ENCODE results near the gene CRYBG1.

The CRYBG1 gene

GRCh38 chr6:106462923-106463557 lies 102.5 kb downstream of the CRYBG1 start:
- TF ChIP-seq CTCF (IDR thresholded peaks at IDR 0.05; ENCODE audit: unreplicated experiment in 3 of 3), result no peak
- Mint-ChIP-seq H3K27me3 (ENCODE audit: low read depth) (peaks cover 8% of the 10 kb centered on the region), H3K4me3 (no peak overlapping the region), H3K27ac (no peak overlapping the region), H3K36me3 (ENCODE audit: low read depth) (no peaks in the 10 kb centered on the region), H3K4me1 (no peaks in the 10 kb centered on the region), H3K9me3 (no peaks in the 10 kb centered on the region)

- Mint-ChIP-seq H3K36me3 (ENCODE audit: low read depth) (no peaks in the 10 kb centered on the region), H3K4me1 (no peaks in the 10 kb centered on the region), H3K9me3 (no peaks in the 10 kb centered on the region), H3K27me3 (ENCODE audit: low read depth) (peaks cover 10% of the 10 kb centered on the region), H3K27ac (no peak overlapping the region), H3K4me3 (no peak overlapping the region)
- no peak for TF ChIP-seq CTCF (IDR thresholded peaks at IDR 0.05; ENCODE audit: unreplicated experiment in 3 of 3)
These were observed 105.7 kb downstream of the CRYBG1 start for GRCh38 chr6:106466211-106466610.

- Mint-ChIP-seq H3K27ac (no peak overlapping the region), H3K4me3 (no peak overlapping the region)
These were observed 108.4 kb downstream of the CRYBG1 start for GRCh38 chr6:106468935-106469334.

GRCh38 chr6:106469882-106470281 lies 109.4 kb downstream of the CRYBG1 start:
- Mint-ChIP-seq H3K27ac (no peak overlapping the region), H3K36me3 (ENCODE audit: low read depth) (no peaks in the 10 kb centered on the region), H3K4me1 (no peaks in the 10 kb centered on the region), H3K27me3 (ENCODE audit: low read depth) (peaks cover 6% of the 10 kb centered on the region), H3K9me3 (no peaks in the 10 kb centered on the region), H3K4me3 (no peak overlapping the region)
- TF ChIP-seq CTCF (IDR thresholded peaks at IDR 0.05; ENCODE audit: unreplicated experiment in 3 of 3), result no peak

More at GRCh38 chr6:106468935-106469334, 108.4 kb downstream of the CRYBG1 start:
- Mint-ChIP-seq H3K27me3 (ENCODE audit: low read depth) (peaks cover 6% of the 10 kb centered on the region), H3K36me3 (ENCODE audit: low read depth) (no peaks in the 10 kb centered on the region), H3K9me3 (no peaks in the 10 kb centered on the region), H3K4me1 (no peaks in the 10 kb centered on the region)
- no peak for TF ChIP-seq CTCF (IDR thresholded peaks at IDR 0.05; ENCODE audit: unreplicated experiment in 3 of 3)

DNA sequence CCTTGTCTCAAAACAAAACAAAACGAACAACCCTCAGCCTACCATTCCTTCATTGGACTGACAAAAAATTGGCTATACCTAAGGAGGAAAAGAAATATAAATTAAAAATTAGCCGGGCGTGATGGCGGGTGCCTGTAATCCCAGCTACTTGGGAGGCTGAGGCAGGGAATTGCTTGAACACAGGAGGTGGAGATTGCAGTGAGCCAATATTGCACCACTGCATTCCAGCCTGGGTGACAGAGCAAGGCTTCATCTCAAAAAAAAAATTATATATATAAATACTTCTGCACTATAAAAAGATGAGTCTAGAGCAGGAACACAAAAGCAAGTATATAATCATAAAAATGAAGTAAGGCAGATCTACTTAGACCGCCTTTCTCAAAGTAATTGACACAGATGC lies 109.8 kb downstream of the CRYBG1 start:
- H3K9me3 Mint-ChIP-seq, result no peaks in the 10 kb centered on the region
- no peak for TF ChIP-seq CTCF (IDR thresholded peaks at IDR 0.05; ENCODE audit: unreplicated experiment in 3 of 3)
- H3K4me1 Mint-ChIP-seq, result no peaks in the 10 kb centered on the region

GRCh38 chr6:106470811-106471210 lies 110.3 kb downstream of the CRYBG1 start:
- Mint-ChIP-seq H3K36me3 (ENCODE audit: low read depth) (no peaks in the 10 kb centered on the region), H3K27ac (no peak overlapping the region), H3K4me1 (no peaks in the 10 kb centered on the region), H3K4me3 (no peak overlapping the region), H3K9me3 (no peaks in the 10 kb centered on the region), H3K27me3 (ENCODE audit: low read depth) (peaks cover 3% of the 10 kb centered on the region)
- TF ChIP-seq CTCF (IDR thresholded peaks at IDR 0.05; ENCODE audit: unreplicated experiment in 3 of 3), result no peak

More for the DNA sequence above, 109.8 kb downstream of the CRYBG1 start:
- Mint-ChIP-seq H3K27me3 (ENCODE audit: low read depth) (peaks cover 4% of the 10 kb centered on the region), H3K36me3 (ENCODE audit: low read depth) (no peaks in the 10 kb centered on the region), H3K4me3 (no peak overlapping the region), H3K27ac (no peak overlapping the region)

All from nephron (organoid).